ENCODE measurements around the gene TTC34.

- no peak for TF ChIP-seq CTCF (IDR thresholded peaks at IDR 0.05)
- no peak for TF ChIP-seq POLR2AphosphoS5 (IDR thresholded peaks at IDR 0.05)
Observed at GRCh38 chr1:2594641-2595131, 206.8 kb downstream of the TTC34 start.
